ENCODE results near the gene NFAM1. TPM values are rescaled to one million over a fixed set of nuclear protein-coding genes. Genes with fewer than 3 reads are reported as not detected.

The NFAM1 gene
- total RNA-seq, 2 donors from 2014 or later, result 0.74 to 3.5 TPM

GRCh38 chr22:42376711-42377554, 55.3 kb downstream of the NFAM1 start:
- Histone ChIP-seq H3K4me3 (no peak overlapping the region), H3K27ac (peak overlapping the region; percentile 35 to 40), H3K27me3 (no peaks in the 10 kb centered on the region), H3K36me3 (no peaks in the 10 kb centered on the region), H3K4me1 (peaks cover 0 to 16% of the 10 kb centered on the region in 2 donors), H3K9me3 (no peaks in the 10 kb centered on the region)
- DNase-seq (ENCODE audit: low spot score), result peak; percentile 85
- no peak for TF ChIP-seq CTCF (IDR thresholded peaks at IDR 0.05)

- Histone ChIP-seq H3K27ac (peak overlapping the region; percentile 39 to 40), H3K27me3 (no peaks in the 10 kb centered on the region)
- peak; percentile 61 for DNase-seq (ENCODE audit: low spot score)
These were observed 56.2 kb downstream of the NFAM1 start for GRCh38 chr22:42375982-42376381.

GRCh38 chr22:42372976-42373375, 59.2 kb downstream of the NFAM1 start:
- Histone ChIP-seq H3K9me3 (no peaks in the 10 kb centered on the region), H3K27me3 (no peaks in the 10 kb centered on the region), H3K36me3 (no peaks in the 10 kb centered on the region), H3K4me1 (peaks cover 0 to 33% of the 10 kb centered on the region in 2 donors), H3K27ac (no peak overlapping the region), H3K4me3 (no peak overlapping the region)
- no peak for DNase-seq (ENCODE audit: low spot score)
- no peak for TF ChIP-seq CTCF (IDR thresholded peaks at IDR 0.05)

More at GRCh38 chr22:42375982-42376381, 56.2 kb downstream of the NFAM1 start:
- Histone ChIP-seq H3K4me1 (peaks cover 0 to 16% of the 10 kb centered on the region in 2 donors), H3K9me3 (no peaks in the 10 kb centered on the region), H3K36me3 (no peaks in the 10 kb centered on the region), H3K4me3 (no peak overlapping the region)
- no peak for TF ChIP-seq CTCF (IDR thresholded peaks at IDR 0.05)

- Histone ChIP-seq H3K4me1 (peaks cover 0 to 33% of the 10 kb centered on the region in 2 donors), H3K4me3 (no peak overlapping the region), H3K27me3 (no peaks in the 10 kb centered on the region), H3K27ac (no peak overlapping the region), H3K36me3 (no peaks in the 10 kb centered on the region), H3K9me3 (no peaks in the 10 kb centered on the region)
- no peak for DNase-seq (ENCODE audit: low spot score)
- TF ChIP-seq CTCF (IDR thresholded peaks at IDR 0.05), result no peak
These were observed 60.7 kb downstream of the NFAM1 start for GRCh38 chr22:42371501-42371900.

- no peak overlapping the region for H3K4me3 ChIP-seq
- H3K27ac ChIP-seq, result no peak overlapping the region
- no peaks in the 10 kb centered on the region for H3K36me3 ChIP-seq
- H3K27me3 ChIP-seq, result no peaks in the 10 kb centered on the region
- no peak for DNase-seq (ENCODE audit: low spot score)
- H3K9me3 ChIP-seq, result no peaks in the 10 kb centered on the region
- H3K4me1 ChIP-seq, result peaks cover 0 to 34% of the 10 kb centered on the region in 2 donors
- TF ChIP-seq CTCF (IDR thresholded peaks at IDR 0.05), result no peak
These were observed 61.1 kb downstream of the NFAM1 start for GRCh38 chr22:42371099-42371498.
